ENCODE data around the gene LEFTY2. TPM values are rescaled to one million over a fixed set of nuclear protein-coding genes. Genes with fewer than 3 reads are reported as not detected.

LEFTY2 gene
- polyA plus RNA-seq, 1 of the 3 experiments (the other 2 are of a cell fraction): not detected

DNA sequence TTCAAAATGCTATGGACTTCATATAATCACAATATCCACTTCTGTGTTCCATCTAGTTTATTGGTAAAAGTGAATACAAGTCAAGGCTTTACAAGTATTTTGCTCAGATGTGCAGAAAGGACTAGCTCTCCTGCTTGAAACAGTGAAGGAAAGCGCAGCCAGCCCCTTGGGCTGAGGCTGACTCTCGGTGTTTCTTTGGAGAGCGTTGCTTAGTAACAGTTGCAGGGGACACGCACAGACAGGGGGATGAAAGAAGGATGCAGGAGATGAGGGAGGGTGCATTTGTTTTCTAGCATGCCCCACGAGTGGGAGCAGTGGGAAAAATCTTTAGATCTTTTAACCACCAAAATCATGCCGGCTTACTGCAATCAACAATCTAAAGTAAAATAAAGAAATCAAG is 26.1 kb downstream of the LEFTY2 start:
- Histone ChIP-seq H3K9me2 (no peaks in the 10 kb centered on the region), H3K9ac (no peak overlapping the region), H3K27me3 (ENCODE audit: insufficient read depth) (no peaks in the 10 kb centered on the region), H3K4me1 (ENCODE audit: control insufficient read depth in 1 of 2, insufficient read depth in 2 of 2, low read depth in 1 of 2, low read length in 1 of 2) (peaks cover 8 to 39% of the 10 kb centered on the region in 2 experiments), H2AFZ (ENCODE audit: low read depth) (no peak overlapping the region), H3K4me3 (ENCODE audit: low read depth in 2 of 2, low read length in 1 of 2) (no peak overlapping the region), H3K4me2 (no peak overlapping the region), H3K36me3 (replicated peaks in 1 of 2; ENCODE audit: control insufficient read depth in 1 of 2, insufficient read depth in 2 of 2, low read length in 1 of 2) (peaks cover 11 to 13% of the 10 kb centered on the region in 2 experiments), H4K20me1 (ENCODE audit: insufficient read depth) (no peaks in the 10 kb centered on the region; the same call in 1 of the 2 replicates), H3K9me3 (no peaks in the 10 kb centered on the region), H3K27ac (ENCODE audit: low read depth in 2 of 2, low read length in 1 of 2) (peak overlapping the region in 1 of 2 experiments; percentile 77; a peak in 2 of 4 replicates), H3K79me2 (ENCODE audit: insufficient read depth) (no peaks in the 10 kb centered on the region), H3F3A (replicated peaks; ENCODE audit: insufficient read depth) (no peaks in the 10 kb centered on the region)
- DNase-seq: peak; percentile 29
- ChIA-PET POLR2A (interaction anchor here (1.2 to 2.0 kb wide), 2 partner anchors 9 to 35 kb away, joined by 3 to 10 read pairs; partner anchors contain the start of gene PYCR2), CTCF (interaction anchor here (1.0 to 4.2 kb wide), 3 partner anchors 138 to 440 kb away, joined by 3 to 14 read pairs (median 7); partner anchors contain the start of genes H3-3A and SRP9)
- TF ChIP-seq JUND (IDR thresholded peaks at IDR 0.05) (no peak), YY1 (IDR thresholded peaks at IDR 0.05; ENCODE audit: low read depth) (no peak), RAD21 (IDR thresholded peaks at IDR 0.05; ENCODE audit: low read length) (no peak), MXI1 (IDR thresholded peaks at IDR 0.05; ENCODE audit: low read depth, low read length) (no peak)
- TF ChIP-seq, protein P1, sequence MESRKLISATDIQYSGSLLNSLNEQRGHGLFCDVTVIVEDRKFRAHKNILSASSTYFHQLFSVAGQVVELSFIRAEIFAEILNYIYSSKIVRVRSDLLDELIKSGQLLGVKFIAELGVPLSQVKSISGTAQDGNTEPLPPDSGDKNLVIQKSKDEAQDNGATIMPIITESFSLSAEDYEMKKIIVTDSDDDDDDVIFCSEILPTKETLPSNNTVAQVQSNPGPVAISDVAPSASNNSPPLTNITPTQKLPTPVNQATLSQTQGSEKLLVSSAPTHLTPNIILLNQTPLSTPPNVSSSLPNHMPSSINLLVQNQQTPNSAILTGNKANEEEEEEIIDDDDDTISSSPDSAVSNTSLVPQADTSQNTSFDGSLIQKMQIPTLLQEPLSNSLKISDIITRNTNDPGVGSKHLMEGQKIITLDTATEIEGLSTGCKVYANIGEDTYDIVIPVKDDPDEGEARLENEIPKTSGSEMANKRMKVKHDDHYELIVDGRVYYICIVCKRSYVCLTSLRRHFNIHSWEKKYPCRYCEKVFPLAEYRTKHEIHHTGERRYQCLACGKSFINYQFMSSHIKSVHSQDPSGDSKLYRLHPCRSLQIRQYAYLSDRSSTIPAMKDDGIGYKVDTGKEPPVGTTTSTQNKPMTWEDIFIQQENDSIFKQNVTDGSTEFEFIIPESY (IDR thresholded peaks at IDR 0.05; ENCODE audit: borderline replicate concordance, low read depth): no peak
- WGBS (ENCODE audit: low lambda C conversion rate): 85% methylated on average over 6 of the region's 6 CpGs

DNA sequence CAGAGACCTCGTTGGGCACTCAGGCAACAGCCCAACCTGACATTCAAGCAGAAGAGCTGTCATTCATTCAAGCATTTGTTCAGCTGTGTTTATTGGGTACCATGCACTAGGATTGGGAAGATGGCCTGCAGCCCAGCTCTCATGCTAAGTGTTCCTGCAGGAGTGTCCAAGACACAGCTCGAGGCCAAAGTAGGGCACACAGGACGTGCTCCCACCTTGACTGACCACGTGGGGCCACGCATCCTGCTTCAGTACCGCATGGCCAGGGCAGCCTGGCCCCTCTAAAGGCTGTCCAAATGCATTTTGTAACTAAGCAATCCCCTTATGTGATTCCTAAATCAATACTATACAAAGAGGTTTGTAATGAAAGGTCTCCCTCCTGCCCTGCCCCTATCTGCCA is 26.6 kb downstream of the LEFTY2 start:
- H3K9ac ChIP-seq: no peak overlapping the region
- H3K9me3 ChIP-seq: no peaks in the 10 kb centered on the region
- 85% methylated on average over 2 of the region's 6 CpGs for WGBS (ENCODE audit: low lambda C conversion rate)
- CTCF ChIA-PET: interaction anchor here (4.2 kb wide), 1 partner anchor 440 kb away, joined by 14 read pairs; no protein-coding TSS in a partner anchor
- no peaks in the 10 kb centered on the region; the same call in 1 of the 2 replicates for H4K20me1 ChIP-seq (ENCODE audit: insufficient read depth)
- no peaks in the 10 kb centered on the region for H3F3A ChIP-seq (replicated peaks; ENCODE audit: insufficient read depth)
- no peaks in the 10 kb centered on the region for H3K9me2 ChIP-seq
- no peak overlapping the region for H3K4me3 ChIP-seq (ENCODE audit: low read depth in 2 of 2, low read length in 1 of 2)
- H3K79me2 ChIP-seq (ENCODE audit: insufficient read depth): no peaks in the 10 kb centered on the region
- H3K4me2 ChIP-seq: no peak overlapping the region
- no peaks in the 10 kb centered on the region for H3K27me3 ChIP-seq (ENCODE audit: insufficient read depth)
- peaks cover 2 to 33% of the 10 kb centered on the region in 2 experiments; a peak in 3 of 4 replicates for H3K4me1 ChIP-seq (ENCODE audit: control insufficient read depth in 1 of 2, insufficient read depth in 2 of 2, low read depth in 1 of 2, low read length in 1 of 2)
- no peak for DNase-seq
- no peak overlapping the region for H2AFZ ChIP-seq (ENCODE audit: low read depth)
- POLR2A ChIA-PET: interaction anchor here (1.2 to 2.0 kb wide), 2 partner anchors 9 to 34 kb away, joined by 3 to 10 read pairs; partner anchors contain the start of gene PYCR2
- H3K36me3 ChIP-seq (replicated peaks in 1 of 2; ENCODE audit: control insufficient read depth in 1 of 2, insufficient read depth in 2 of 2, low read length in 1 of 2): peaks cover 7 to 13% of the 10 kb centered on the region in 2 experiments
- no peak overlapping the region for H3K27ac ChIP-seq (ENCODE audit: low read depth in 2 of 2, low read length in 1 of 2)
- TF ChIP-seq RCOR1 (IDR thresholded peaks at IDR 0.05; ENCODE audit: low read length): no peak
- TF ChIP-seq, protein P2, sequence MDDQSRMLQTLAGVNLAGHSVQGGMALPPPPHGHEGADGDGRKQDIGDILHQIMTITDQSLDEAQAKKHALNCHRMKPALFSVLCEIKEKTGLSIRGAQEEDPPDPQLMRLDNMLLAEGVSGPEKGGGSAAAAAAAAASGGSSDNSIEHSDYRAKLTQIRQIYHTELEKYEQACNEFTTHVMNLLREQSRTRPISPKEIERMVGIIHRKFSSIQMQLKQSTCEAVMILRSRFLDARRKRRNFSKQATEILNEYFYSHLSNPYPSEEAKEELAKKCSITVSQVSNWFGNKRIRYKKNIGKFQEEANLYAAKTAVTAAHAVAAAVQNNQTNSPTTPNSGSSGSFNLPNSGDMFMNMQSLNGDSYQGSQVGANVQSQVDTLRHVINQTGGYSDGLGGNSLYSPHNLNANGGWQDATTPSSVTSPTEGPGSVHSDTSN (IDR thresholded peaks at IDR 0.05): no peak
- TF ChIP-seq SIN3A (IDR thresholded peaks at IDR 0.05; ENCODE audit: borderline replicate concordance, low read depth, low read length): no peak
- TF ChIP-seq, protein P3, sequence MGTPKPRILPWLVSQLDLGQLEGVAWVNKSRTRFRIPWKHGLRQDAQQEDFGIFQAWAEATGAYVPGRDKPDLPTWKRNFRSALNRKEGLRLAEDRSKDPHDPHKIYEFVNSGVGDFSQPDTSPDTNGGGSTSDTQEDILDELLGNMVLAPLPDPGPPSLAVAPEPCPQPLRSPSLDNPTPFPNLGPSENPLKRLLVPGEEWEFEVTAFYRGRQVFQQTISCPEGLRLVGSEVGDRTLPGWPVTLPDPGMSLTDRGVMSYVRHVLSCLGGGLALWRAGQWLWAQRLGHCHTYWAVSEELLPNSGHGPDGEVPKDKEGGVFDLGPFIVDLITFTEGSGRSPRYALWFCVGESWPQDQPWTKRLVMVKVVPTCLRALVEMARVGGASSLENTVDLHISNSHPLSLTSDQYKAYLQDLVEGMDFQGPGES (IDR thresholded peaks at IDR 0.05; ENCODE audit: low read depth, low read length): no peak
- TF ChIP-seq, protein P4, sequence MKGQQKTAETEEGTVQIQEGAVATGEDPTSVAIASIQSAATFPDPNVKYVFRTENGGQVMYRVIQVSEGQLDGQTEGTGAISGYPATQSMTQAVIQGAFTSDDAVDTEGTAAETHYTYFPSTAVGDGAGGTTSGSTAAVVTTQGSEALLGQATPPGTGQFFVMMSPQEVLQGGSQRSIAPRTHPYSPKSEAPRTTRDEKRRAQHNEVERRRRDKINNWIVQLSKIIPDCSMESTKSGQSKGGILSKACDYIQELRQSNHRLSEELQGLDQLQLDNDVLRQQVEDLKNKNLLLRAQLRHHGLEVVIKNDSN (IDR thresholded peaks at IDR 0.05; ENCODE audit: borderline replicate concordance, low read depth): no peak
- TF ChIP-seq, protein P5, sequence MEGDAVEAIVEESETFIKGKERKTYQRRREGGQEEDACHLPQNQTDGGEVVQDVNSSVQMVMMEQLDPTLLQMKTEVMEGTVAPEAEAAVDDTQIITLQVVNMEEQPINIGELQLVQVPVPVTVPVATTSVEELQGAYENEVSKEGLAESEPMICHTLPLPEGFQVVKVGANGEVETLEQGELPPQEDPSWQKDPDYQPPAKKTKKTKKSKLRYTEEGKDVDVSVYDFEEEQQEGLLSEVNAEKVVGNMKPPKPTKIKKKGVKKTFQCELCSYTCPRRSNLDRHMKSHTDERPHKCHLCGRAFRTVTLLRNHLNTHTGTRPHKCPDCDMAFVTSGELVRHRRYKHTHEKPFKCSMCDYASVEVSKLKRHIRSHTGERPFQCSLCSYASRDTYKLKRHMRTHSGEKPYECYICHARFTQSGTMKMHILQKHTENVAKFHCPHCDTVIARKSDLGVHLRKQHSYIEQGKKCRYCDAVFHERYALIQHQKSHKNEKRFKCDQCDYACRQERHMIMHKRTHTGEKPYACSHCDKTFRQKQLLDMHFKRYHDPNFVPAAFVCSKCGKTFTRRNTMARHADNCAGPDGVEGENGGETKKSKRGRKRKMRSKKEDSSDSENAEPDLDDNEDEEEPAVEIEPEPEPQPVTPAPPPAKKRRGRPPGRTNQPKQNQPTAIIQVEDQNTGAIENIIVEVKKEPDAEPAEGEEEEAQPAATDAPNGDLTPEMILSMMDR (IDR thresholded peaks at IDR 0.05): no peak
- TF ChIP-seq FOXM1 (IDR thresholded peaks at IDR 0.05; ENCODE audit: low read depth): no peak
- no peak for TF ChIP-seq FOXJ3 (CRISPR knock-in tag; IDR thresholded peaks at IDR 0.05)
- no peak for TF ChIP-seq GATA2 (CRISPR knock-in tag; IDR thresholded peaks at IDR 0.05)
- TF ChIP-seq, protein P6, sequence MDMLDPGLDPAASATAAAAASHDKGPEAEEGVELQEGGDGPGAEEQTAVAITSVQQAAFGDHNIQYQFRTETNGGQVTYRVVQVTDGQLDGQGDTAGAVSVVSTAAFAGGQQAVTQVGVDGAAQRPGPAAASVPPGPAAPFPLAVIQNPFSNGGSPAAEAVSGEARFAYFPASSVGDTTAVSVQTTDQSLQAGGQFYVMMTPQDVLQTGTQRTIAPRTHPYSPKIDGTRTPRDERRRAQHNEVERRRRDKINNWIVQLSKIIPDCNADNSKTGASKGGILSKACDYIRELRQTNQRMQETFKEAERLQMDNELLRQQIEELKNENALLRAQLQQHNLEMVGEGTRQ (IDR thresholded peaks at IDR 0.05; ENCODE audit: borderline replicate concordance, low read depth, low read length): no peak
- TF ChIP-seq MXI1 (IDR thresholded peaks at IDR 0.05; ENCODE audit: low read depth, low read length): no peak
- TF ChIP-seq EP300 (IDR thresholded peaks at IDR 0.05; ENCODE audit: borderline replicate concordance in 1 of 2, low read depth in 1 of 2, low read length in 1 of 2): no peak

Measured in SK-N-SH (cell line).